ENCODE results near the gene MMP21.

GRCh38 chr10:125742465-125742864 is 33.2 kb downstream of the MMP21 start:
- TF ChIP-seq CTCF (IDR thresholded peaks at IDR 0.05; ENCODE audit: poor library complexity, severe bottlenecking), result peak; percentile 38
- no peak for TF ChIP-seq POLR2AphosphoS5 (IDR thresholded peaks at IDR 0.05)
- no peak for TF ChIP-seq EZH2 (IDR thresholded peaks at IDR 0.05; ENCODE audit: borderline replicate concordance, insufficient read depth, low read length, poor library complexity, severe bottlenecking)
- TF ChIP-seq MXI1 (conservative IDR thresholded peaks at IDR 0.05; ENCODE audit: poor library complexity, severe bottlenecking), result no peak

Data from neural cell (in vitro differentiated cells).